ENCODE results near the gene PRKCB. TPM values are rescaled to one million over a fixed set of nuclear protein-coding genes. Genes with fewer than 3 reads are reported as not detected.

Gene PRKCB
- total RNA-seq, 1 experiment from 2014 or later, result 0.89 TPM

DNA sequence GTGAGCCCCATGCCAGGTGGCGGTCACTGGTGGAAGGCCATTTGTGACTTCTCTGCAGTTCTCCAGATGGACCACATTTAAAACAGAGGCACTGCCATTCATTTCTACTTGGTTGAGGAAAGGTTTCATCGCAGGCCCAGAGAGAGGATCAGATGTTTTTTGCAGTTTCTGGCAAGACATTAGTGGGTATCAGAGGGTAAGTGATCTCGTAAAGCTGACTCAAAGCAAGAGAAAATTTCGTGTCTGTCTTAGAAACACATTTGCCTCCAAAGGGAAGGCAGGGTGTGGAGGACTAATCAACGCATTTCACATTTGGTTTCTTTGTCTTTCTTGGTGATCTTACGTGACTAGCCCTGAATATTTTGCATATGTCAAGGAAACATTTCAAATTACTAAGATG is 81.8 kb downstream of the PRKCB start:
- RAD21 ChIA-PET (ENCODE audit: low non-redundant PET in 1 of 2, low total read pairs in 2 of 2, uncharacterized antibody in 2 of 2, unreplicated experiment in 2 of 2), result no interaction called here
- no TSS peak for BruUV-seq (replicated peaks)
- intact Hi-C loops (cut with micrococcal nuclease), result no loop called here

More for the DNA sequence above, 81.8 kb downstream of the PRKCB start:
- no peak overlapping the region for H3K4me2 ChIP-seq (ENCODE audit: low read length)
- H3K27me3 ChIP-seq (ENCODE audit: insufficient read depth, low read length), result peaks cover 27% of the 10 kb centered on the region
- no peaks in the 10 kb centered on the region for H3K36me3 ChIP-seq (ENCODE audit: control insufficient read depth in 1 of 2, insufficient read depth in 2 of 2, low read length in 2 of 2)
- ChIA-PET POLR2A (no interaction called here), CTCF (no interaction called here)
- no peak for DNase-seq (ENCODE audit: low read depth, low spot score)
- no peak overlapping the region for H3K27ac ChIP-seq (ENCODE audit: low read depth, low read length)
- no peaks in the 10 kb centered on the region for H3K79me2 ChIP-seq (ENCODE audit: insufficient read depth, low read length)
- H3K4me1 ChIP-seq (ENCODE audit: control insufficient read depth in 1 of 2, insufficient read depth in 2 of 2, low read length in 2 of 2), result no peaks in the 10 kb centered on the region
- no peak overlapping the region for H3K9ac ChIP-seq (ENCODE audit: low read length)
- no peaks in the 10 kb centered on the region for H4K20me1 ChIP-seq (ENCODE audit: insufficient read depth)
- no peaks in the 10 kb centered on the region for H3K9me2 ChIP-seq (ENCODE audit: insufficient read depth)
- no peak for ATAC-seq
- no peak overlapping the region for H2AFZ ChIP-seq (ENCODE audit: low read depth, low read length, poor library complexity, severe bottlenecking)
- TF ChIP-seq, protein P1, sequence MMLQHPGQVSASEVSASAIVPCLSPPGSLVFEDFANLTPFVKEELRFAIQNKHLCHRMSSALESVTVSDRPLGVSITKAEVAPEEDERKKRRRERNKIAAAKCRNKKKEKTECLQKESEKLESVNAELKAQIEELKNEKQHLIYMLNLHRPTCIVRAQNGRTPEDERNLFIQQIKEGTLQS (IDR thresholded peaks at IDR 0.05), result no peak
- no peak for TF ChIP-seq ZNF274 (IDR thresholded peaks at IDR 0.05; ENCODE audit: low read depth, low read length)
- TF ChIP-seq, protein P2, sequence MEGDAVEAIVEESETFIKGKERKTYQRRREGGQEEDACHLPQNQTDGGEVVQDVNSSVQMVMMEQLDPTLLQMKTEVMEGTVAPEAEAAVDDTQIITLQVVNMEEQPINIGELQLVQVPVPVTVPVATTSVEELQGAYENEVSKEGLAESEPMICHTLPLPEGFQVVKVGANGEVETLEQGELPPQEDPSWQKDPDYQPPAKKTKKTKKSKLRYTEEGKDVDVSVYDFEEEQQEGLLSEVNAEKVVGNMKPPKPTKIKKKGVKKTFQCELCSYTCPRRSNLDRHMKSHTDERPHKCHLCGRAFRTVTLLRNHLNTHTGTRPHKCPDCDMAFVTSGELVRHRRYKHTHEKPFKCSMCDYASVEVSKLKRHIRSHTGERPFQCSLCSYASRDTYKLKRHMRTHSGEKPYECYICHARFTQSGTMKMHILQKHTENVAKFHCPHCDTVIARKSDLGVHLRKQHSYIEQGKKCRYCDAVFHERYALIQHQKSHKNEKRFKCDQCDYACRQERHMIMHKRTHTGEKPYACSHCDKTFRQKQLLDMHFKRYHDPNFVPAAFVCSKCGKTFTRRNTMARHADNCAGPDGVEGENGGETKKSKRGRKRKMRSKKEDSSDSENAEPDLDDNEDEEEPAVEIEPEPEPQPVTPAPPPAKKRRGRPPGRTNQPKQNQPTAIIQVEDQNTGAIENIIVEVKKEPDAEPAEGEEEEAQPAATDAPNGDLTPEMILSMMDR (IDR thresholded peaks at IDR 0.05 in 2 of 3, conservative IDR thresholded peaks at IDR 0.05 in 1 of 3; ENCODE audit: borderline replicate concordance in 1 of 3, insufficient read depth in 1 of 3, low read depth in 2 of 3, low read length in 2 of 3), result no peak
- no peak for TF ChIP-seq MAX (IDR thresholded peaks at IDR 0.05)
- no peak for TF ChIP-seq SIN3A (IDR thresholded peaks at IDR 0.05; ENCODE audit: low read depth)
- no peak for TF ChIP-seq CEBPB (IDR thresholded peaks at IDR 0.05; ENCODE audit: low read depth)
- no peak for TF ChIP-seq POLR2AphosphoS5 (IDR thresholded peaks at IDR 0.05; ENCODE audit: low read depth, low read length)
- TF ChIP-seq EZH2phosphoT487 (IDR thresholded peaks at IDR 0.05; ENCODE audit: borderline replicate concordance), result no peak
- no peak for TF ChIP-seq FOSL1 (IDR thresholded peaks at IDR 0.05; ENCODE audit: low read depth)
- no peak for TF ChIP-seq ZFX (IDR thresholded peaks at IDR 0.05)
- no peak for TF ChIP-seq RAD21 (IDR thresholded peaks at IDR 0.05; ENCODE audit: low read depth)
- TF ChIP-seq JUND (IDR thresholded peaks at IDR 0.05), result no peak
- TF ChIP-seq EGR1 (IDR thresholded peaks at IDR 0.05; ENCODE audit: low read depth), result no peak
- no peak for TF ChIP-seq EZH2 (IDR thresholded peaks at IDR 0.05)
- H3K9me3 ChIP-seq (ENCODE audit: control insufficient read depth in 1 of 2, insufficient read depth in 1 of 2, low read depth in 1 of 2, low read length in 2 of 2), result no peaks in the 10 kb centered on the region
- no peak overlapping the region for H3K4me3 ChIP-seq (replicated peaks in 1 of 2; ENCODE audit: low read depth in 1 of 2, low read length in 2 of 2)

Measured in HCT116 (cell line).